Measurements from ENCODE around the gene GAD2.

Gene GAD2

GRCh38 chr10:26235761-26236160 is 19.2 kb downstream of the GAD2 start:
- TF ChIP-seq, protein P1, sequence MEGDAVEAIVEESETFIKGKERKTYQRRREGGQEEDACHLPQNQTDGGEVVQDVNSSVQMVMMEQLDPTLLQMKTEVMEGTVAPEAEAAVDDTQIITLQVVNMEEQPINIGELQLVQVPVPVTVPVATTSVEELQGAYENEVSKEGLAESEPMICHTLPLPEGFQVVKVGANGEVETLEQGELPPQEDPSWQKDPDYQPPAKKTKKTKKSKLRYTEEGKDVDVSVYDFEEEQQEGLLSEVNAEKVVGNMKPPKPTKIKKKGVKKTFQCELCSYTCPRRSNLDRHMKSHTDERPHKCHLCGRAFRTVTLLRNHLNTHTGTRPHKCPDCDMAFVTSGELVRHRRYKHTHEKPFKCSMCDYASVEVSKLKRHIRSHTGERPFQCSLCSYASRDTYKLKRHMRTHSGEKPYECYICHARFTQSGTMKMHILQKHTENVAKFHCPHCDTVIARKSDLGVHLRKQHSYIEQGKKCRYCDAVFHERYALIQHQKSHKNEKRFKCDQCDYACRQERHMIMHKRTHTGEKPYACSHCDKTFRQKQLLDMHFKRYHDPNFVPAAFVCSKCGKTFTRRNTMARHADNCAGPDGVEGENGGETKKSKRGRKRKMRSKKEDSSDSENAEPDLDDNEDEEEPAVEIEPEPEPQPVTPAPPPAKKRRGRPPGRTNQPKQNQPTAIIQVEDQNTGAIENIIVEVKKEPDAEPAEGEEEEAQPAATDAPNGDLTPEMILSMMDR (IDR thresholded peaks at IDR 0.05; ENCODE audit: low read depth, low read length, missing control alignments): no peak
- no peak overlapping the region for H3K4me3 ChIP-seq (replicated peaks; ENCODE audit: low read depth, low read length)

GRCh38 chr10:26238378-26238777 is 21.8 kb downstream of the GAD2 start:
- no peak overlapping the region for H3K4me3 ChIP-seq (replicated peaks; ENCODE audit: low read depth, low read length)
- TF ChIP-seq, protein P1 (IDR thresholded peaks at IDR 0.05; ENCODE audit: low read depth, low read length, missing control alignments): no peak
- DNase-seq (ENCODE audit: extremely low read depth, low read depth): no peak

More at GRCh38 chr10:26235761-26236160, 19.2 kb downstream of the GAD2 start:
- DNase-seq (ENCODE audit: extremely low read depth, low read depth): no peak

GRCh38 chr10:26242706-26243350 is 26.3 kb downstream of the GAD2 start:
- H3K4me3 ChIP-seq (replicated peaks; ENCODE audit: low read depth, low read length): no peak overlapping the region
- no peak for DNase-seq (ENCODE audit: extremely low read depth, low read depth)

DNA sequence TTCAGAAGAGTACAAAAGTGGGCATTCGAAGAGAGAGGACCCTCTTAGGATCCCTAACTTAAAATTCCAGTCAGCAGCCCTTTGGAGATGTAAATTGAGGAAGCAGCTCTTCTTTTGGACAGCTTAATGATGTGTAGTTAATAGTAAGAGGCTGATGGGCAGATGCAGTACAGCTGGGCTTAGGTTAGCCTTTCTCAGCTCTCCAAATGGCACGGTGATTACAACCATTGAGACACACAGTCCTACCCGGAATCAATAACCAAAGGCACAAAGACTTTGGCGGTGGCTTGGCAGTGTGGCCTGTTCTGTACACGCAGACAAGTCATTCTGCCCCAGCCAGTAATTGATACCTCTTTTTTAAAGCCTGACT is 26.8 kb downstream of the GAD2 start:
- no peak for DNase-seq (ENCODE audit: extremely low read depth, low read depth)
- H3K4me3 ChIP-seq (replicated peaks; ENCODE audit: low read depth, low read length): no peak overlapping the region
- TF ChIP-seq, protein P1 (IDR thresholded peaks at IDR 0.05; ENCODE audit: low read depth, low read length, missing control alignments): no peak

More at GRCh38 chr10:26242706-26243350, 26.3 kb downstream of the GAD2 start:
- TF ChIP-seq, protein P1 (IDR thresholded peaks at IDR 0.05; ENCODE audit: low read depth, low read length, missing control alignments): no peak

DNA sequence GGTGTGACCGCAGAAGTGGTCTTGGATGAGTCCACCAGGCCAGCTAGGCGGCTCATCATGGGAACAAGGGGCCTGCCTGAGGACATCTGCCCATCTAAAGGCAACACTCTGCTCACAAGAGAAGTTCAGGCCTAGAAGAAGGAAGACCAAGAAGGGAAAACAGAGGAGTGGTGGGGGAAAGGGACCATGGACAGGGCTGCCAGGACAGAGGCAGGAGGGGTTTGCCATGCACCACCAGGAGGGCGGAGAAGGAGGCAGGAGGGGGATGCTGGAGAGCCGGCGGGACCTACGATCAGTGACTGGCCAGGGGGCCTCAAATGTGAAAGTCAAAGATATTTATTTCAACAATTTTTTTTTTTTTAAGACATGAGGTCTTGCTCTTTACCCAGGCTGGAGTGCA is 33.1 kb downstream of the GAD2 start:
- TF ChIP-seq, protein P1 (IDR thresholded peaks at IDR 0.05; ENCODE audit: low read depth, low read length, missing control alignments): no peak
- H3K4me3 ChIP-seq (replicated peaks; ENCODE audit: low read depth, low read length): no peak overlapping the region
- no peak for DNase-seq (ENCODE audit: extremely low read depth, low read depth)

GRCh38 chr10:26251925-26252324 is 35.4 kb downstream of the GAD2 start:
- H3K4me3 ChIP-seq (replicated peaks; ENCODE audit: low read depth, low read length): no peak overlapping the region
- DNase-seq (ENCODE audit: extremely low read depth, low read depth): no peak
- TF ChIP-seq, protein P1 (IDR thresholded peaks at IDR 0.05; ENCODE audit: low read depth, low read length, missing control alignments): no peak

DNA sequence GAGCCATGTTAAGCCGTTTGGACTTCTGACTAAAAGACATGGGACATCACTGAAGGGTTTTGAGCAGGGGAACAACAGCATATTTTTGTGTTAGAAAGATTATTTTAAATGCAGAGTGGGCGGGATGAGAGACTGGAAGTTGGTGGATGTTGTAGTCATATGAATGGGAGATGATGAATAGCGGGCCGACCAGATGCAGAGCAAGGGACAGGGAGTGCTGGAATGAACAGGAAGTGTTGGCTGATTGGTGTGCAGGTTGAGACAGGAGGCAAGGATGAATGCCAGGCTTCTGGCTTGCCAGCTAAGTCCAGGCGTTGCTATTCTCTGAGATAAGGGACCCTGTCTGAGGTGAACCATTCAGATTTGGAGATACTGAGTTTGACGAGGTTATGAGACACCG is 38.0 kb downstream of the GAD2 start:
- TF ChIP-seq, protein P1 (IDR thresholded peaks at IDR 0.05; ENCODE audit: low read depth, low read length, missing control alignments): no peak
- H3K4me3 ChIP-seq (replicated peaks; ENCODE audit: low read depth, low read length): no peak overlapping the region
- DNase-seq (ENCODE audit: extremely low read depth, low read depth): no peak

Measured in HFF-Myc (cell line).